Osteoblast (primary cell): ENCODE data around the gene VKORC1L1. TPM values are rescaled to one million over a fixed set of nuclear protein-coding genes. Genes with fewer than 3 reads are reported as not detected.
"Not testable (repeated sequence)": the region's sequence is repeated elsewhere in the genome, so short reads cannot be mapped to it uniquely, and the experiment has no call there.

Experiments used
- DNase-seq: peaks from one replicate; pipeline ENCODE4 v3.0.0; 2011; ENCODE audit warnings: low spot score, mixed read lengths; ENCODE audit not compliant: insufficient read length; ENCODE audit errors: missing footprints
- H2AFZ ChIP-seq: 2 replicates; pipeline ENCODE4 v1.6.0; 2011; ENCODE audit warnings: mild to moderate bottlenecking, low read length
- H3K27ac ChIP-seq: 2 replicates; pipeline ENCODE4 v1.5.1; 2011; ENCODE audit warnings: mild to moderate bottlenecking, low read depth, low read length, moderate library complexity
- H3K27me3 ChIP-seq: 2 replicates; pipeline ENCODE4 v1.6.0; 2012; ENCODE audit warnings: mild to moderate bottlenecking, control low read depth, inconsistent platforms, low read length, moderate library complexity; ENCODE audit not compliant: insufficient read depth
- H3K36me3 ChIP-seq: 2 replicates; pipeline ENCODE4 v1.5.1; 2011; ENCODE audit warnings: mild to moderate bottlenecking, low read length, control low read depth, moderate library complexity; ENCODE audit not compliant: insufficient read depth
- H3K4me1 ChIP-seq: 2 replicates; pipeline ENCODE4 v1.5.1; 2011; ENCODE audit warnings: mild to moderate bottlenecking, low read length, control low read depth, moderate library complexity; ENCODE audit not compliant: insufficient read depth
- H3K4me2 ChIP-seq: 2 replicates; pipeline ENCODE4 v1.6.0; 2011; ENCODE audit warnings: mild to moderate bottlenecking, low read length; ENCODE audit not compliant: insufficient read depth
- H3K4me3 ChIP-seq: fragments of 200-600 bp; sonication (generic); 3 replicates; pipeline ENCODE4 v1.5.1; 2012; ENCODE audit warnings: mild to moderate bottlenecking, low read length, inconsistent platforms; ENCODE audit not compliant: insufficient read depth
- H3K79me2 ChIP-seq: 2 replicates; pipeline ENCODE4 v1.6.0; 2012; ENCODE audit warnings: mild to moderate bottlenecking, low read length, control low read depth, inconsistent platforms; ENCODE audit not compliant: insufficient read depth
- H3K9me3 ChIP-seq: 2 replicates; pipeline ENCODE4 v1.5.1; 2011; ENCODE audit warnings: low read depth, low read length, control low read depth
- H4K20me1 ChIP-seq: 2 replicates; pipeline ENCODE4 v1.6.0; 2012; ENCODE audit warnings: mild to moderate bottlenecking, low read length, control low read depth; ENCODE audit not compliant: insufficient read depth
- total RNA-seq: library from RNA; depleted of rRNA; stranded (reverse); fragments of >200 nt; gene quantifications from 2 replicates; pipeline ENCODE4 v1.2.3, GENCODE V29; 2012
- TF ChIP-seq, protein P1 (sequence below): IDR thresholded peaks from 2 replicates; pipeline ENCODE4 v1.5.1; 2011; ENCODE audit warnings: mild to moderate bottlenecking, low read depth, low read length, moderate library complexity; ENCODE audit errors: extremely low read depth

VKORC1L1 gene
- total RNA-seq, 1 donor, result 18.5 TPM

DNA sequence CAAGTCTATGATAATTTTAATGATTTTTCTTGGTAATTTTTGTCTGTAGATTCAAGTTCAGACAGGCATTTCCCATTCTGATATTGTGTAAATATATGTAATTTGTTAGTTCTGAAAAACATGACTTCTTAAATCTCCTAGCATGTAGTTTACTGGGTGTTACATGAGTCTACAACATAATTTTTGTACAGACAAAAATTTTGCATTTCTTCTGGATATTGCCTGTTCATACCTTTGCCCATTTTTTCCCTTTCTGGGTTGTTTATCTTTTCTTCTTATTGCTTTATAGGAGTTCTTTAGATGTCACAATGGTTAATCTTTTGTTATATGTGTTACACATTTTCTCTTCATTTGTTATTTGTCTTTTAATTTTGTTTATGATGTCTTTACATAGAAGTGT, 12.1 kb downstream of the VKORC1L1 start:
- not testable (repeated sequence) for H3K27ac ChIP-seq, H3K9me3 ChIP-seq, DNase-seq, H4K20me1 ChIP-seq, H3K27me3 ChIP-seq, H3K4me2 ChIP-seq, H3K36me3 ChIP-seq, H2AFZ ChIP-seq, H3K4me3 ChIP-seq, H3K4me1 ChIP-seq
- peaks cover 32% of the 10 kb centered on the region for H3K79me2 ChIP-seq

DNA sequence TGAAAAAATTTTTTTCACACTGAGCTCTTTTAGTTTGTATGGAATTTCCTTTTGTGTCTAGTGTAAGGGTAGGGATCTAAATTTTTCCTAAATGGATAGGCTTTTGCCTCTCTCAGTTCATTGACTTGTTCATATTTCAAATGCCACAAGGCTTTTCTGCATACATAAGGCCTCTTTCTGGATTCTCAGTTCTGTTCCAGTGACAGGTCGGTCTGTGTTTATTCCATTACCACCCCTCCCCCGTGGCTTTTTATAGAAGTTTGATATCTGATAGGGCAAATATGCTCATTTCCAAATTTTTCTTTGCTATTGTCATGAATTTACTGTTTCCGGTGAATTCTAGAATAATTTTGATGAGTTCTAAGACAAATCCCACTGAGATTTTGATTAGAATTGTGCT, 12.7 kb downstream of the VKORC1L1 start:
- not testable (repeated sequence) for H4K20me1 ChIP-seq, H3K36me3 ChIP-seq, H3K4me2 ChIP-seq, H3K4me1 ChIP-seq, H3K27me3 ChIP-seq, H2AFZ ChIP-seq, H3K27ac ChIP-seq, DNase-seq, H3K9me3 ChIP-seq, H3K4me3 ChIP-seq
- peaks cover 30% of the 10 kb centered on the region for H3K79me2 ChIP-seq

DNA sequence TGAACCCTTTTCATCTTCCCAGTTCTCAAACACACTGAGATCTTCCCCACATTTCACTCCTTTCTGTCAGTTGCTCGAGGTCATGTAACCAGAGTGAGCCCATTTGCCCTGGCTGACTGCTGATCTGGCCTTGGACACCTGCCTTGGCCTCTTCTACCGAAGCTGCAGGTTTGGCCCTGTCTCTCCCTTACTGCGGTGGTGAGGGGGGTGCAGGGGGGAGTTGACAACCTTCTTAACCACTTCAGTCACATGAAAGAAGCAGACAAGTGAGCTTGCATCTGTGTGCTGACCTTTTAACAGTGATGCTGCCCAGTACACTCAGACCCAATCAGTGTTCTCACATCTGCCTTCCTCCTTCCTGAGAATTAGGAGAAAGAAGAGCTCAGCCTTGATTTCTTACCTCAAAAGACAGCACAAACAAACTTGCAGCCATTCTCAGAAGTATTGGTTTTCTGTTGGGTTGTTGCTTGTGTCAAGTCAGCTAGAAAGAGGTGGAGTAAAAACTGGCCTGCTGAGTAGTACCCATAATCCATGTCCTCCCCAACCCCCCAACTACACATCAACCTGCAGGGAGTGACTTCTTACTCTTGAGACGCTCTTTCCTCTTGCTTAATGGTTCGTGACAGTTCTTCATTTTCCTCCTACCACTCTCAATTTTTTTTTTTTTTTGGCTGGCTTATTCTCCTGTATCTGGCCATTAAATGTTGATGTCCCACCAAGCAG, 15.7 kb downstream of the VKORC1L1 start:
- H3K4me1 ChIP-seq, H3K36me3 ChIP-seq, H4K20me1 ChIP-seq: not testable (repeated sequence)

DNA sequence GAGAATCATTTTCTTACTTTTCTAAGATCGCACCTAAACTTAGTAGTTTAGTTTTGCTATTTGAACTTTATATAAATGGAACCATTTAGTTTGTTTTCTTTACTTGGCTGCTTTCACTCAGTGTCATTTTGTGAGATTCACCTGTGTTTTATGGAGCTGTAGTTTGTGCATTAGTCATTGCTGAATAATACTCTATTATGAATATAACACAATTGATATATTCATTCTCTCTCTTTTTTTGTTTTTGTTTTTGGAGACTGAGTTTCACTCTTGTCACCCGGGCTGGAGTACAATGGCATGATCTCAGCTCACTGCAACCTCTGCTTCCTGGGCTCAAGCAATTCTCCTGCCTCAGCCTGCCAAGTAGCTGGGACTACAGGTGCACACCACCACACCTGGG, 16.8 kb downstream of the VKORC1L1 start:
- not testable (repeated sequence) for H3K4me2 ChIP-seq, H3K4me3 ChIP-seq, H2AFZ ChIP-seq, H4K20me1 ChIP-seq, H3K36me3 ChIP-seq, H3K9me3 ChIP-seq, H3K4me1 ChIP-seq, H3K27me3 ChIP-seq, DNase-seq, H3K27ac ChIP-seq
- peaks cover 27% of the 10 kb centered on the region for H3K79me2 ChIP-seq

More for the DNA sequence above, 15.7 kb downstream of the VKORC1L1 start:
- not testable (repeated sequence) for H3K9me3 ChIP-seq, H3K27ac ChIP-seq, H2AFZ ChIP-seq, H3K4me2 ChIP-seq, DNase-seq, H3K27me3 ChIP-seq, H3K4me3 ChIP-seq
- peaks cover 36% of the 10 kb centered on the region for H3K79me2 ChIP-seq

- Histone ChIP-seq H3K4me1 (no peaks in the 10 kb centered on the region), H3K27me3 (no peaks in the 10 kb centered on the region), H3K9me3 (no peaks in the 10 kb centered on the region), H2AFZ (no peak overlapping the region), H4K20me1 (no peaks in the 10 kb centered on the region), H3K36me3 (no peaks in the 10 kb centered on the region), H3K4me2 (no peak overlapping the region), H3K4me3 (no peak overlapping the region), H3K79me2 (peaks cover 25% of the 10 kb centered on the region), H3K27ac (no peak overlapping the region)
- TF ChIP-seq, protein P1, sequence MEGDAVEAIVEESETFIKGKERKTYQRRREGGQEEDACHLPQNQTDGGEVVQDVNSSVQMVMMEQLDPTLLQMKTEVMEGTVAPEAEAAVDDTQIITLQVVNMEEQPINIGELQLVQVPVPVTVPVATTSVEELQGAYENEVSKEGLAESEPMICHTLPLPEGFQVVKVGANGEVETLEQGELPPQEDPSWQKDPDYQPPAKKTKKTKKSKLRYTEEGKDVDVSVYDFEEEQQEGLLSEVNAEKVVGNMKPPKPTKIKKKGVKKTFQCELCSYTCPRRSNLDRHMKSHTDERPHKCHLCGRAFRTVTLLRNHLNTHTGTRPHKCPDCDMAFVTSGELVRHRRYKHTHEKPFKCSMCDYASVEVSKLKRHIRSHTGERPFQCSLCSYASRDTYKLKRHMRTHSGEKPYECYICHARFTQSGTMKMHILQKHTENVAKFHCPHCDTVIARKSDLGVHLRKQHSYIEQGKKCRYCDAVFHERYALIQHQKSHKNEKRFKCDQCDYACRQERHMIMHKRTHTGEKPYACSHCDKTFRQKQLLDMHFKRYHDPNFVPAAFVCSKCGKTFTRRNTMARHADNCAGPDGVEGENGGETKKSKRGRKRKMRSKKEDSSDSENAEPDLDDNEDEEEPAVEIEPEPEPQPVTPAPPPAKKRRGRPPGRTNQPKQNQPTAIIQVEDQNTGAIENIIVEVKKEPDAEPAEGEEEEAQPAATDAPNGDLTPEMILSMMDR, result no peak
- no peak for DNase-seq
These were observed 19.3 kb downstream of the VKORC1L1 start for GRCh38 chr7:65892161-65892560.

- Histone ChIP-seq H2AFZ (no peak overlapping the region), H3K9me3 (no peaks in the 10 kb centered on the region), H3K4me1 (no peaks in the 10 kb centered on the region), H3K27me3 (no peaks in the 10 kb centered on the region), H3K4me3 (no peak overlapping the region), H3K4me2 (no peak overlapping the region), H4K20me1 (no peaks in the 10 kb centered on the region), H3K79me2 (peaks cover 22% of the 10 kb centered on the region), H3K27ac (no peak overlapping the region), H3K36me3 (no peaks in the 10 kb centered on the region)
- TF ChIP-seq, protein P1, result no peak
- DNase-seq, result no peak
These were observed 20.0 kb downstream of the VKORC1L1 start for GRCh38 chr7:65892835-65893234.
